Right lobe of liver (tissue), 6 donors: ENCODE measurements around the gene DGKH. TPM values are rescaled to one million over a fixed set of nuclear protein-coding genes. Genes with fewer than 3 reads are reported as not detected.

ENCODE experiments used
- ATAC-seq, 4 donors: fragments of 200-7000 bp; cut with Tn5 transposase; one replicate each; pipeline ENCODE4 v1.9.1; 2020; ENCODE audit warnings: mild to moderate bottlenecking in 4 of 4, moderate library complexity in 4 of 4
- DNase-seq, 3 donors: peaks; one replicate each; pipeline ENCODE4 v3.0.0-alpha.2; 2020
- H3K27ac ChIP-seq, 3 donors: fragments of 200-600 bp; one replicate each; pipeline ENCODE4 v1.8.0; 2022
- H3K27me3 ChIP-seq, 2 donors: fragments of 200-600 bp; one replicate each; pipeline ENCODE4 v1.8.0; 2022
- H3K36me3 ChIP-seq, 4 donors: fragments of 200-600 bp; sonication (generic) in 1 of 4; one replicate each; pipeline versions ENCODE4 v1.5.1 to v1.8.0; 2017 to 2022; ENCODE audit warnings: control low read depth in 1 of 4
- H3K4me1 ChIP-seq, 4 donors: fragments of 200-600 bp; sonication (generic) in 1 of 4; one replicate each; pipeline versions ENCODE4 v1.5.1 to v1.8.0; 2017 to 2022; ENCODE audit warnings: control low read depth in 1 of 4
- H3K4me3 ChIP-seq, 3 donors: fragments of 200-600 bp; one replicate each; pipeline ENCODE4 v1.8.0; 2022
- H3K9me3 ChIP-seq, 4 donors: fragments of 200-600 bp; sonication (generic) in 1 of 4; one replicate each; pipeline versions ENCODE4 v1.5.1 to v1.8.0; 2017 to 2022; ENCODE audit warnings: control low read depth in 1 of 4
- CTCF ChIP-seq, 4 donors: fragments of 200-600 bp in 3 of 4; fragments of 450-650 bp in 1 of 4; IDR thresholded peaks; one replicate each; pipeline versions ENCODE4 v1.5.1 to v1.8.0; 2016 to 2022; ENCODE audit warnings: antibody characterized with exemption in 4 of 4, mild to moderate bottlenecking in 2 of 4
- POLR2A ChIP-seq: fragments of 450-650 bp; IDR thresholded peaks from one replicate; pipeline ENCODE4 v1.6.1; 2017; ENCODE audit warnings: antibody characterized with exemption, mild to moderate bottlenecking
- WGBS: methylation state at CpG from one replicate; pipeline ENCODE4 v1.1.6; 2018; ENCODE audit warnings: low coverage, low lambda C conversion rate; ENCODE audit not compliant: insufficient coverage; ENCODE audit errors: missing lambda C conversion rate; 5-methylcytosine and 5-hydroxymethylcytosine counted together
- intact Hi-C, 2 donors: fragments of 100-400 bp; cut with DNase I; formaldehyde crosslinking; loops; one replicate each; pipeline versions ENCODE4 v1.11.2 to v1.14.1; 2022
- total RNA-seq, 6 experiments: library from RNA; depleted of rRNA in 2 of 6; stranded (reverse); fragments of >200 nt in 2 of 6; fragmentation: NEBNext Ultra II Directional in 3 of 6; extraction: Animal tissue kit (Norgen Biotek cat#: 25700) in 3 of 6; gene quantifications; one replicate each; pipeline versions ENCODE4 v1.1.0 to v1.2.4, GENCODE V29; 2016 to 2023
- donor health status: DM: no; HTN: yes; CAD: no.
- donor health status: DM: no; HTN: no; CAD: no.
- donor health status: DM: no; HTN: no; CAD: no.
- donor health status: DM: no; HTN: yes; CAD: no.
- donor health status: DM: no; HTN: yes; CAD: no.

Gene DGKH
- total RNA-seq, 6 experiments from 2014 or later = 0.95 to 5.1 (median 2.2) TPM

GRCh38 chr13:42189061-42189460, 140.6 kb downstream of the DGKH start:
- Histone ChIP-seq H3K36me3 (no peaks in the 10 kb centered on the region), H3K4me1 (no peaks in the 10 kb centered on the region), H3K27ac (no peak overlapping the region), H3K27me3 (no peaks in the 10 kb centered on the region), H3K4me3 (no peak overlapping the region), H3K9me3 (no peaks in the 10 kb centered on the region)
- ATAC-seq = no peak
- TF ChIP-seq POLR2A = no peak
- TF ChIP-seq CTCF (IDR thresholded peaks at IDR 0.05) = no peak
- no peak for DNase-seq
- 87% methylated on average over 6 of the region's 7 CpGs for WGBS
- intact Hi-C loops = no loop called here

- Histone ChIP-seq H3K36me3 (no peaks in the 10 kb centered on the region), H3K27ac (no peak overlapping the region), H3K27me3 (no peaks in the 10 kb centered on the region), H3K9me3 (no peaks in the 10 kb centered on the region), H3K4me3 (no peak overlapping the region), H3K4me1 (no peaks in the 10 kb centered on the region)
- TF ChIP-seq CTCF (IDR thresholded peaks at IDR 0.05) = no peak
- TF ChIP-seq POLR2A = no peak
- intact Hi-C loops = no loop called here
- no peak for DNase-seq
- no peak for ATAC-seq
- WGBS = 89% methylated on average over 1 of the region's 1 CpG
Measured at GRCh38 chr13:42190529-42190928, 142.1 kb downstream of the DGKH start.

GRCh38 chr13:42211704-42212464, 163.4 kb downstream of the DGKH start:
- Histone ChIP-seq H3K27ac (no peak overlapping the region), H3K36me3 (no peaks in the 10 kb centered on the region), H3K4me1 (no peaks in the 10 kb centered on the region), H3K9me3 (no peaks in the 10 kb centered on the region), H3K27me3 (no peaks in the 10 kb centered on the region), H3K4me3 (no peak overlapping the region)
- no peak for ATAC-seq
- TF ChIP-seq POLR2A = no peak
- TF ChIP-seq CTCF (IDR thresholded peaks at IDR 0.05) = no peak
- DNase-seq = no peak
- 85% methylated on average over 4 of the region's 5 CpGs for WGBS
- intact Hi-C loops = no loop called here

GRCh38 chr13:42214446-42214845, 166.0 kb downstream of the DGKH start:
- Histone ChIP-seq H3K27me3 (no peaks in the 10 kb centered on the region), H3K9me3 (no peaks in the 10 kb centered on the region), H3K36me3 (no peaks in the 10 kb centered on the region), H3K4me3 (no peak overlapping the region), H3K27ac (no peak overlapping the region), H3K4me1 (no peaks in the 10 kb centered on the region)
- 94% methylated on average over 4 of the region's 4 CpGs for WGBS
- TF ChIP-seq POLR2A = no peak
- TF ChIP-seq CTCF (IDR thresholded peaks at IDR 0.05) = no peak
- DNase-seq (no peak), ATAC-seq (no peak)
- intact Hi-C loops = no loop called here
